SJCRH30 (cell line): ENCODE measurements around the gene ZBTB18. TPM values are rescaled to one million over a fixed set of nuclear protein-coding genes. Genes with fewer than 3 reads are reported as not detected.

ENCODE experiments used
- DNase-seq, 2 experiments: peaks; one replicate each; pipeline ENCODE4 v3.0.0-alpha.2; 2015 to 2020
- H3K27ac ChIP-seq: fragments of 250-450 bp; sonication (Bioruptor Pico); 2 replicates; pipeline ENCODE4 v1.5.1; 2020; ENCODE audit warnings: mild to moderate bottlenecking, moderate library complexity
- H3K27me3 ChIP-seq: fragments of 250-450 bp; sonication (Bioruptor Pico); 2 replicates; pipeline ENCODE4 v1.5.1; 2020; ENCODE audit warnings: mild to moderate bottlenecking, moderate library complexity
- H3K36me3 ChIP-seq: fragments of 250-450 bp; sonication (Bioruptor Pico); 2 replicates; pipeline ENCODE4 v1.5.1; 2020; ENCODE audit warnings: mild to moderate bottlenecking, moderate library complexity
- H3K4me1 ChIP-seq: fragments of 250-450 bp; sonication (Bioruptor Pico); 2 replicates; pipeline ENCODE4 v1.5.1; 2020; ENCODE audit warnings: mild to moderate bottlenecking, moderate library complexity
- H3K4me3 ChIP-seq: fragments of 250-450 bp; sonication (Bioruptor Pico); 2 replicates; pipeline ENCODE4 v1.5.1; 2020; ENCODE audit warnings: mild to moderate bottlenecking, moderate library complexity
- H3K9me3 ChIP-seq: fragments of 250-450 bp; sonication (Bioruptor Pico); replicated peaks from 2 replicates; pipeline ENCODE4 v1.5.1; 2020; ENCODE audit warnings: mild to moderate bottlenecking, moderate library complexity
- total RNA-seq: library from RNA; depleted of rRNA; stranded (reverse); fragments of >200 nt; shearing (Covaris generic); gene quantifications from 2 replicates; pipeline ENCODE4 v1.2.3, GENCODE V29; 2014

Gene ZBTB18
- total RNA-seq, 1 experiment from 2014 or later = 51.7 TPM

DNA sequence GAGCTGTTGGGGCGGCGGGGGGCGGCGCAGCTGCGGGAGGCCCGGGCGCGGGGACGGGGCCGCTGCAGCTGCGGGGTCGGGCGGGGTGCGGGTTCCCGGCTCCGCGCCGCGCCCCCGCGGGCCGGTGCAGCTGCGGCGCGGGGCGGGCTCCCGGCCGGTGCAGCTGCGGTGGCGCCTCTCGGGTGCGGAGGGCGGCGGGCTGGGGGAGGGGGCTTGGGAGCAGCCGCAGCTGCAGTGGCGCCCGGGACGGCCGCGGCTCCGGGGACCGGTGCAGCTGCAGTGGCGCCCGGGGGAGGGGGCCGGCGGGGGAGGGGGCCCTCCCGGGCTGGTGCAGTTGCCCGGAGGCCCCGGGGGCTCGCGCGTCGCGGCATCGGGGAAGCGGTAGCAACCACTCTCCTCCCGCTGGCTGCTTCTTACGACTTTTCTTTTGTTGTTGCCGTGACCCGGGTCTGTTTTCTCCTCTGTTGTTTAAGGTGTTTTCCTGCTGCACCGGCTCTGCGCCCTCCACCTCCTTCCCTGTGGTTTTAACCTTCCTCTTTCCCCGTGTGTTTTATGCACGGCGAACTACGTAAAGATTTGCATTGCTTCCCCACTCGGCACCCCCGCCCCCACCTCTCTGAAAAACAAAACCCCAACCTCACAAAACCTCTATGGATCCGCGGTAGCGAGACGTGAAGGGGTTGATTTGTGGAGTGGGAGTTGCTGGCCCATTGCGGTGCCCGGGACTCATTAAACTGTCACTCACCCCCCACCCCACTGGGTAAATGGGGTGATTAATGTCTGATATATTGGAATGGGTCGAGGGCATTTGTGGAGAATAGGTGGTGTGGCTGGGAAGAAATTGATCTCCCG lies 1.7 kb upstream of the ZBTB18 start:
- peak overlapping the region; percentile 94 for H3K27ac ChIP-seq
- DNase-seq = peak; percentile 33 to 51
- no peaks in the 10 kb centered on the region for H3K9me3 ChIP-seq
- peaks cover 9% of the 10 kb centered on the region for H3K36me3 ChIP-seq
- H3K27me3 ChIP-seq = no peaks in the 10 kb centered on the region
- peaks cover 11% of the 10 kb centered on the region for H3K4me1 ChIP-seq
- peak overlapping the region; percentile 70 for H3K4me3 ChIP-seq

DNA sequence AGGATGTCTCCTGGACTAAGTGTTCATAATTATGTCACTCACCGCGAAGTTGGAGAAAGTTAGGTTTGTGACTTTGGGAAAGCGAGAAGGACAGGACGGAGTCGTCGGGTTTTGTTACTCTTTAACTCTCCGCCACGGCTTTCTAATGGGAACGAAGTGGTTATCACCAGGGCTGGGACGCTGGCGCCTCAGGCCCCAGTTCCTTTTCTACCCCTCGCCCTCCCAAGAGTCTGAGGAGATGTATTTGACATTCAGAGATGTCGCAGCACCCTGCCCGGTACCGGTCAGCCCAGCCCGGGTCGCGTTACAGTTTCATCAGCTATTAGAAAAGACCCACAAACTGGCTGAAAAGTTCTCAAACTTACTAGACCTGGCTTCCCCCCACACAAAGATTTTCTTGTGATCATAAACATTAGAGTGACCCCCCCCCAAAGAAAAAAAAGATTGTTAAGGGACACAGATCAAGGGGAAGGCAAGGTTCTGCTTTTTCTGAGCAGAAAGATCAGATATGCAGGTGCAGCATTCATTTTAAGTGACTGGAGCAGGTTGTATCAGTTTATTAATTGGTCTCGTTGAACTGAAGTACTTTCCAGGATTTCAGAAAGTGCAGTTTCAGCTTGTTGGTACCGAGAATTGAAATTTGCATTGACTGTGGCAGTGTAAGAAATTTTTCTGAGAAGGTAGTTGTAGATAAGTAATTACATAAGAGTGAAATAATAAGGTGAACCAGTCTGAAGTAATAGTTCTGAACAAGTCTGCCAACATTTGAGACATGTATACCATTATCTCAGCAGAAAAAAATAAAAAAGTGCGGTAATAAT lies 859 bp upstream of the ZBTB18 start:
- peak overlapping the region; percentile 94 for H3K27ac ChIP-seq
- no peaks in the 10 kb centered on the region for H3K27me3 ChIP-seq
- H3K36me3 ChIP-seq = peaks cover 16% of the 10 kb centered on the region
- no peaks in the 10 kb centered on the region for H3K9me3 ChIP-seq
- peak; percentile 13 to 43 for DNase-seq
- H3K4me3 ChIP-seq = peak overlapping the region; percentile 70
- H3K4me1 ChIP-seq = peaks cover 16% of the 10 kb centered on the region

DNA sequence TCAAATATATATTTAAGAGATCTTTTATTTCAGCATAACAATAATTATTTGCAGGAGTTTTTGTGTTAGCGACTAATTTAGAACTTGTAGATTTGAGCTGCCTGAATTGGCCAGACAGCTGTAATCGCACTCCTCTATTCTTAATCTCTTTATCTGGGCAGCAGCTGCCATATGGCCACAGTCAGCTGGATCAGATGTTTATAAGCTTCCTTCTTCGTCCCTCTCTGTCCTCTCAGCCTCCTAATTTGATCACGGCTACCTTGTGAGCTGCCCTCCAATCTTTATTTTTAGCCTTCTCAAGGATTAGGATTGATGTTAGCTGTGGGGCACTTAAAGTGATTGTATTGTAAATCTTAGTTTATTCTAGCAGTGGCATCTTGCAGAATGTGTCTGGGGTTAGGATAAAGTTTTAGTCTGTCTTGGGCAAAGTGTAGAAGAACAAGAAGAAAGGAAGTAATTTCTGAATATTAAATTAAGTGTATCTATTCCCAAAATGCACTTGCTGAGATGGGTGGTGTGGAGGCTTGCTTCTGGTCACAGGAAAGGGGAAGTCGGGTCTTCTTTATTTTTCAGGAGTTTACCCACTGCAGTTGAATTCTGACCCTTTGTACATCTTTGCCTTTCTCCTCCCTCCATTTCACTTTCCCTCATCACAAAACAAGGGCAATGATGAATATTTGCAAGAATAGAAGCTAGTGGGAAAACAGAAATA lies 1.1 kb downstream of the ZBTB18 start:
- Histone ChIP-seq H3K27me3 (no peaks in the 10 kb centered on the region), H3K9me3 (no peaks in the 10 kb centered on the region), H3K4me1 (peaks cover 20% of the 10 kb centered on the region), H3K27ac (peak overlapping the region; percentile 94), H3K36me3 (peaks cover 31% of the 10 kb centered on the region), H3K4me3 (peak overlapping the region; percentile 70)
- DNase-seq = peak; percentile 69 to 89

DNA sequence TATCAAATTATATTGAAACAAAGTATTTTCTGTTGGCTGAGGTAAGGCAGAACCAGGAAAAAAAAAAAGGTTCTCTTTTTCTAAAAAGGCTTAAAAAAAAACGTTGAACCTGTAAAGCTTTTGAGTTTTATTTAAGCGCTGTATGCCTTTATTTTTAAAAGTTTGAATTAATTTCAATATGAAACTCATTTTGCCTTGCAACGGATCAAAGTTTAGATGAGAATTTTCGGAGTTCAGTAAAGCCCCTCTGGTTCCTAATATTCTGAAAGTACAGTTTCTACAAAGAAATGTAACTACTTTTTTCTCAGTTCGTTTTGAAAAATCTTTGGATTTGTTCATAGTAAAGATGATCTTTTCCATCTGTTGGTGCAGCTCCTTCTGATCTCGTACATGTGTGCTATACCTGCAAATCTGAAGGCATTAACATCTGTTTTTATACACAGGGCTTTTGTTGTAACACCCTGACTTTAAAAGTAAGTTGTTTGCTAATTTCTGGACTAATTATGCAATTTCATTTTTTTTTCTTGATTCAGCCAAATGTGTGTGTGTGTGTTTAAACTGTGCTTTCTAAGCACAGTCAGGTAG lies 1.7 kb downstream of the ZBTB18 start:
- H3K36me3 ChIP-seq = peaks cover 37% of the 10 kb centered on the region
- peaks cover 20% of the 10 kb centered on the region for H3K4me1 ChIP-seq
- no peaks in the 10 kb centered on the region for H3K27me3 ChIP-seq
- DNase-seq = peak in 1 of 2 experiments; percentile 6
- peak overlapping the region; percentile 70 for H3K4me3 ChIP-seq
- no peaks in the 10 kb centered on the region for H3K9me3 ChIP-seq
- peak overlapping the region; percentile 94 for H3K27ac ChIP-seq

DNA sequence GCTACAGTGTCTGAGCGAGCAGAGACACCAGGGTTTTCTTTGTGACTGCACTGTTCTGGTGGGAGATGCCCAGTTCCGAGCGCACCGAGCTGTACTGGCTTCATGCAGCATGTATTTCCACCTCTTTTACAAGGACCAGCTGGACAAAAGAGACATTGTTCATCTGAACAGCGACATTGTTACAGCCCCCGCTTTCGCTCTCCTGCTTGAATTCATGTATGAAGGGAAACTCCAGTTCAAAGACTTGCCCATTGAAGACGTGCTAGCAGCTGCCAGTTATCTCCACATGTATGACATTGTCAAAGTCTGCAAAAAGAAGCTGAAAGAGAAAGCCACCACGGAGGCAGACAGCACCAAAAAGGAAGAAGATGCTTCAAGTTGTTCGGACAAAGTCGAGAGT lies 2.7 kb downstream of the ZBTB18 start:
- peak overlapping the region; percentile 94 for H3K27ac ChIP-seq
- H3K27me3 ChIP-seq = no peaks in the 10 kb centered on the region
- no peaks in the 10 kb centered on the region for H3K9me3 ChIP-seq
- H3K36me3 ChIP-seq = peaks cover 37% of the 10 kb centered on the region
- peak overlapping the region; percentile 70 for H3K4me3 ChIP-seq
- DNase-seq = peak; percentile 54 to 79
- peaks cover 24% of the 10 kb centered on the region for H3K4me1 ChIP-seq

DNA sequence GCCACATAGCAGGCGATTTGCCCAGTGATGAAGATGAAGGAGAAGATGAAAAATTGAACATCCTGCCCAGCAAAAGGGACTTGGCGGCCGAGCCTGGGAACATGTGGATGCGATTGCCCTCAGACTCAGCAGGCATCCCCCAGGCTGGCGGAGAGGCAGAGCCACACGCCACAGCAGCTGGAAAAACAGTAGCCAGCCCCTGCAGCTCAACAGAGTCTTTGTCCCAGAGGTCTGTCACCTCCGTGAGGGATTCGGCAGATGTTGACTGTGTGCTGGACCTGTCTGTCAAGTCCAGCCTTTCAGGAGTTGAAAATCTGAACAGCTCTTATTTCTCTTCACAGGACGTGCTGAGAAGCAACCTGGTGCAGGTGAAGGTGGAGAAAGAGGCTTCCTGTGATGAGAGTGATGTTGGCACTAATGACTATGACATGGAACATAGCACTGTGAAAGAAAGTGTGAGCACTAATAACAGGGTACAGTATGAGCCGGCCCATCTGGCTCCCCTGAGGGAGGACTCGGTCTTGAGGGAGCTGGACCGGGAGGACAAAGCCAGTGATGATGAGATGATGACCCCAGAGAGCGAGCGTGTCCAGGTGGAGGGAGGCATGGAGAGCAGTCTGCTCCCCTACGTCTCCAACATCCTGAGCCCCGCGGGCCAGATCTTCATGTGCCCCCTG lies 3.3 kb downstream of the ZBTB18 start:
- H3K27ac ChIP-seq = peak overlapping the region; percentile 94
- peaks cover 37% of the 10 kb centered on the region for H3K36me3 ChIP-seq
- H3K4me3 ChIP-seq = peak overlapping the region; percentile 70
- DNase-seq = peak; percentile 93 to 96
- H3K27me3 ChIP-seq = no peaks in the 10 kb centered on the region
- peaks cover 27% of the 10 kb centered on the region for H3K4me1 ChIP-seq
- H3K9me3 ChIP-seq = no peaks in the 10 kb centered on the region

DNA sequence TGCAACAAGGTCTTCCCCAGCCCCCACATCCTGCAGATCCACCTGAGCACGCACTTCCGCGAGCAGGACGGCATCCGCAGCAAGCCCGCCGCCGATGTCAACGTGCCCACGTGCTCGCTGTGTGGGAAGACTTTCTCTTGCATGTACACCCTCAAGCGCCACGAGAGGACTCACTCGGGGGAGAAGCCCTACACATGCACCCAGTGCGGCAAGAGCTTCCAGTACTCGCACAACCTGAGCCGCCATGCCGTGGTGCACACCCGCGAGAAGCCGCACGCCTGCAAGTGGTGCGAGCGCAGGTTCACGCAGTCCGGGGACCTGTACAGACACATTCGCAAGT lies 3.8 kb downstream of the ZBTB18 start:
- H3K27me3 ChIP-seq = no peaks in the 10 kb centered on the region
- no peak overlapping the region for H3K4me3 ChIP-seq
- peaks cover 32% of the 10 kb centered on the region for H3K4me1 ChIP-seq
- peak overlapping the region; percentile 94 for H3K27ac ChIP-seq
- peak in 1 of 2 experiments; percentile 4 for DNase-seq
- peaks cover 37% of the 10 kb centered on the region for H3K36me3 ChIP-seq
- no peaks in the 10 kb centered on the region for H3K9me3 ChIP-seq

DNA sequence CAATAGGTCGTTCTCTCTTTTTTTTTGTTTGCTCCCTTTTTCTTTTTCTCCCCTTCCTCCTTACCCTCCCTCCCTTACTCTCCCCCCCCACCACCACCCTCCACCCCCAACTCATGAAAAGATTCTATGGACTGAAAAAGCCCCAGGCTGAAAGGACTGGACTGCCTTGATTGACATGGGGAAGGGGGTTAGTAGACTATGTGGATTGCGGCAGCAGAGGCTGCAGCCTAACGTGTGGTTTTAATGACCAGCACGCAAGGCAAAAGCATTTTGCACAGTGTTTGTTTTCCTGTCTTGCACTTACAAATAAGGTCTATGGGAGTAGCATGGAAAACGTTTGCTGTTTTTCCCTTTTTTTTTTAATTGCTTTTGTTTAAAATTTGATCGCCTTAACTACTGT lies 5.5 kb downstream of the ZBTB18 start:
- peaks cover 37% of the 10 kb centered on the region for H3K36me3 ChIP-seq
- no peak for DNase-seq
- H3K27me3 ChIP-seq = no peaks in the 10 kb centered on the region
- H3K4me1 ChIP-seq = peaks cover 33% of the 10 kb centered on the region
- H3K4me3 ChIP-seq = no peak overlapping the region
- H3K27ac ChIP-seq = no peak overlapping the region
- no peaks in the 10 kb centered on the region for H3K9me3 ChIP-seq

DNA sequence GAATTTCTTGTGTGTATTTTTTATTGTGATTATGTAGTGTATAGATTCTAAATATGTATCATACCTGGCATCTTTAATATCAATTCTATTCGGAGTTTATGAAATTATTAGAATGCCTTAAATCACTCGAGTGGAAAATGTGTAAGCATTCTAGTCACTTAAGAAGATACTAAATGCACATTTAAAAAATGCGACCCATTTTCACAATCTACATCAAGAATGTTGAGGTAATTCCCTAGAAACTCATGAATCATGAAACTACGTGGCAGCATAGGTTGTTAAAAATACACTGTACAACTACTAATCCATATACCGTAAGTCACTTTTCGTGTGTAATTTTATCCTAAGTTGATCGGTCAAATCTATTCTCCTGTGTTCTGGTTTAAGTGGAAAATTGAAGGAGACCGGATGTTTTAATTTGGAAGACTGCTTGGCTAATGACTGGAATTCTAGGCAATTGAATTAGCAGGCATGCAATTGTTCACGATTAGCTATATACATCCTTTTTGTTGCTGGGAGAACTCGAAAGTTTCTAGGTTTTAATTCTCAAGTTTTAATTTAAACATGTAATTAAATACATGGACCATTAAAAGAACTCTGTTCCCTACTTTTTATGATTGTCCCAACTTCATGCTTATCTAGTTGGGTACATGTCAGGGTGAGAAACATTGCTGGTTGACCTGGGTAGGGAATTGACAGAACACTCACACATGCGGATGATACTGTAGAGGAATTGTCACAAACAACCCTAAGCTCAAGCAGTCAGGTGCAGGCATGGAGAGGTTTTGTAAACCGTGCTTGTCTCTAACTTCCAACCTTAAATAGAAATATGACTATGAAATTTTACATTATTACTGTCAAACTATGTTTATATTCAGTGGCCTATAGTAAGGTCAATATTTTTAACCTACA lies 6.6 kb downstream of the ZBTB18 start:
- Histone ChIP-seq H3K4me3 (no peak overlapping the region), H3K27me3 (no peaks in the 10 kb centered on the region), H3K4me1 (peaks cover 33% of the 10 kb centered on the region), H3K9me3 (no peaks in the 10 kb centered on the region), H3K36me3 (peaks cover 34% of the 10 kb centered on the region), H3K27ac (no peak overlapping the region)
- peak in 1 of 2 experiments; percentile 13 for DNase-seq

DNA sequence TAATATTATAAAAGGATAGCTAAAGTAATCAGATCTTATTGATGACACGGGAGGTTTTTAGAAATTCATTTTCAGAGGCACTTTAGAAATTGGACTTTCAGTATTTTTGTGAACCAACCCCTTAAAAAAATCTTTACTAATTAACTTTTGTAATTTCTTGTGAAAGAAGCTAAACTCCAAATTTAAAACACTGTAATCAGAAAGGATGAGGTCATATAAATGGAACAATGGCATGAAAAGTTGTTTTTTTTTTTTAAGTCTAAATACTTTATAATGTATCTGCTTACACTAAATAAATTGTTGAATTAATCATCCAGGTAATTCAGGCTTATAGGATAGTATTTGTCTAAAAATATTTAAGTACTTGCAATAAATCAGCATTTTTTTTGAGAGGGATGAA lies 9.0 kb downstream of the ZBTB18 start:
- H3K27me3 ChIP-seq = no peaks in the 10 kb centered on the region
- peaks cover 21% of the 10 kb centered on the region for H3K36me3 ChIP-seq
- peaks cover 17% of the 10 kb centered on the region for H3K4me1 ChIP-seq
- no peak overlapping the region for H3K4me3 ChIP-seq
- H3K9me3 ChIP-seq = no peaks in the 10 kb centered on the region
- DNase-seq = no peak
- H3K27ac ChIP-seq = no peak overlapping the region

DNA sequence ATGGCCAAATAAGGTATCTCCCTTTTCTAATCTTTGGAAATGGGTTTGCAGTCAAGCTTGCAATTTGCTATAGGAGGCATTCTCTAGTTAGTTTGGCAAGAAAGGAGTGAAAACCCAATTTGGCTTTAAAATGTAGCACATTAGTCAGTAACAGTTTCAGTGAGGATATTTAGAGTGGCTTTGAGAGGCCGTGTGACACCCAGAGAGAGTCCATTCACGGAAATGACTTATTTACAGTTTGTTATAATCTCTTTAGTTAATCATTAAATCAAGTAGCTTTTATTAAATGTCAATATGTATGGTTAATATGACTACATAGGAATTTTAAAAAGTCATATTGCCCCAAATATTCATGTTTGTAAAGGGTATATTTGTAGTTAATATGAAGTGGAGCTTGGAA lies 9.6 kb downstream of the ZBTB18 start:
- Histone ChIP-seq H3K4me1 (peaks cover 16% of the 10 kb centered on the region), H3K9me3 (no peaks in the 10 kb centered on the region), H3K27me3 (no peaks in the 10 kb centered on the region), H3K4me3 (no peak overlapping the region), H3K27ac (no peak overlapping the region), H3K36me3 (peaks cover 17% of the 10 kb centered on the region)
- no peak for DNase-seq

DNA sequence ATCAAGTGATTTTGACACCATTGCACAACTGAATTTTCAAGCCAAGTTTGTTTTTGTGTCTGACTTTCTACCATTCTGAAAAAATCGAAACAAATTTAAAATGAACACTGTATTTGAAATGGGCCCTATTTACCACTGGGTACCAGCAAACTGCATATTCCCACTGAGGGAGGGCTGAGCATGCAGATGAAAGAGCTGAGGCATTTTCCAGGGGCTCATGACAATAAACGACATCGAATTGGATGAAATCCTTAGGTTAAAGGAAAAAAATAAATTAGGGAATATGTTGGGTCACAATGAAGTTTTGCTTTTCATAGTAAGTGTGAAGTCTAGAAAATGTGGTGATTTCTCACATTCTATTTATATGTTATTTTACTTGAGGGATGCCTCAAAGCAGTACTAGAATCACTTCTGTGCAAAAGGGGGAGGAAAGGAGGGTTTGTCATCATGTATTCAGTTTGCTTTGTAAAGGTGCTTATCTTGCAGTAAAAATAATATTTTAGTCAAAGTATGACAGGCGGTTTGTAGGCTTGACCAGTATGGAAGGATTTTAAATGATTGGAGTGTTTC lies 11.2 kb downstream of the ZBTB18 start:
- no peaks in the 10 kb centered on the region for H3K27me3 ChIP-seq
- H3K9me3 ChIP-seq = no peaks in the 10 kb centered on the region
- no peak overlapping the region for H3K4me3 ChIP-seq
- H3K4me1 ChIP-seq = peaks cover 13% of the 10 kb centered on the region
- no peak overlapping the region for H3K27ac ChIP-seq
- H3K36me3 ChIP-seq = peaks cover 5% of the 10 kb centered on the region
- no peak for DNase-seq

DNA sequence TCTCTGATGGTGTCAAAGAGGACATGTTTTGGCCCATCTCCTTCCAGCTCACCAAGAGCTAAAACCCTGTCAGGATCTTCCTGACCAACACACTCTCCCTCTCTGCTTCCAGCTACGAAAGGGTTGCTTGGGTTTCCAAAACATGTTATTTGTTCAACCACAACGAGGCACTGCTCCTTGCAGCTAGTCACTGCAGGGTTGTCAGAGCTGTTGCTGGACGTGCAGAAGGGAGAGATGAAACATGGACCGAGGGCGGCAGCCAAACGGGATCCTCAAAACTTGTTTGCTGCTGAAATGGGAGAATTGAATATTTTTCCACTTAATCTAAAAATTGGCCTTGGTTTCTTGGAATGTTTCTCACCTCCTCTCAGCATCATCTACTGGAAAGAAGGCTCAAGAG lies 12.4 kb downstream of the ZBTB18 start:
- Histone ChIP-seq H3K9me3 (no peaks in the 10 kb centered on the region), H3K36me3 (no peaks in the 10 kb centered on the region), H3K4me3 (no peak overlapping the region), H3K27me3 (no peaks in the 10 kb centered on the region), H3K27ac (no peak overlapping the region), H3K4me1 (peaks cover 13% of the 10 kb centered on the region)
- no peak for DNase-seq
